ENCODE data around the gene SLCO2B1.

SLCO2B1 gene

DNA sequence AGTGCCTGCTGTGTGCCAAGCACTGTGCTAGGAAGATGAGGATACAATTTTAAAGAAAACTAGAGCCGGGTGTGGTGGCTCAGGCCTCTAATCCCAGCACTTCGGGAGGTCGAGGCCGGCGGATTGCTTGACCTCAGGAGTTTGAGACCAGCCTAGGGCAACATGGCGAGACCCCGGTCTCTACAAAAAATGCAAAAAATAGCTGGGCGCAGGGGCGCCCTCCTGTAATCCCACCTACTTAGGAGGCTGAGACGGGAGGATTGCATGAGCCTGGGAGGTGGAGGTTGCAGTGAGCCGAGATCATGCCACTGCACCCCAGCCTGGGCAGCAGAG lies 98.0 kb downstream of the SLCO2B1 start:
- no peak for DNase-seq (ENCODE audit: low spot score)

GRCh38 chr11:75249704-75250103 lies 98.8 kb downstream of the SLCO2B1 start:
- DNase-seq (ENCODE audit: low spot score): no peak

DNA sequence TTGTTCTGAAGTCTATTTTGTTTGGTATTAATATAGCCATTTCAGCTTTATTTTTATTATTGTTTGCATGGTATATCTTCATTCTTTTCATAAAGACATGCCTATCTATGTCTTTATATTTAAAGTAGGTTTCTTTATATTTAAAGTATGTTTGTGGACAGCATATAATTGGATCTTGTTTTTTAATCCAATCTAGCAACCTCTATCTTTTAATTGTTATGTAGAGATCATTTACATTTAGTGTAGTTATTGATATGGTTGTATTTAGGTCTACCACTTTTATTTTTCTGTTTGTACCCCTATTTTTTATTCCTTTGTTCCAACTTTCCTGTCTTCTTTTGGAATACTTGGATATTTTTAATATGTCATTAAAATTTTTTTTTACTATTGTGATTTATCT lies 103.4 kb downstream of the SLCO2B1 start:
- DNase-seq (ENCODE audit: low spot score): no peak
